Mesendoderm (in vitro differentiated cells): Measurements from ENCODE around the gene TRAF3IP3.

Experiments used
- DNase-seq: peaks from one replicate; pipeline ENCODE4 v3.0.0; 2013
- H2AK5ac ChIP-seq: 2 replicates; pipeline ENCODE4 v1.6.1; 2013; ENCODE audit warnings: low read length, inconsistent platforms
- H2BK120ac ChIP-seq: 2 replicates; pipeline ENCODE4 v1.6.1; 2013; ENCODE audit warnings: low read depth, mild to moderate bottlenecking, low read length, moderate library complexity, mixed read lengths
- H2BK15ac ChIP-seq: replicated peaks from 2 replicates; pipeline ENCODE4 v1.6.1; 2013; ENCODE audit warnings: low read depth, mild to moderate bottlenecking, moderate library complexity
- H2BK5ac ChIP-seq: 2 replicates; pipeline ENCODE4 v1.6.1; 2013; ENCODE audit warnings: low read length, inconsistent platforms
- H3K18ac ChIP-seq: 2 replicates; pipeline ENCODE4 v1.6.1; 2013; ENCODE audit warnings: mild to moderate bottlenecking, low read length, mixed read lengths
- H3K23ac ChIP-seq: one replicate; pipeline ENCODE4 v1.6.1; 2013; ENCODE audit warnings: low read length
- H3K27ac ChIP-seq: 2 replicates; pipeline ENCODE4 v1.5.1; 2013; ENCODE audit warnings: low read depth, mild to moderate bottlenecking, inconsistent platforms, low read length, moderate library complexity
- H3K27me3 ChIP-seq: 2 replicates; pipeline ENCODE4 v1.6.1; 2013; ENCODE audit warnings: low read length, control low read depth, mild to moderate bottlenecking, inconsistent platforms; ENCODE audit not compliant: insufficient read depth, poor library complexity
- H3K36me3 ChIP-seq: 2 replicates; pipeline ENCODE4 v1.6.1; 2013; ENCODE audit warnings: low read length, inconsistent platforms; ENCODE audit not compliant: control insufficient read depth, insufficient read depth
- H3K4ac ChIP-seq: one replicate; pipeline ENCODE4 v1.6.1; 2013; ENCODE audit warnings: low read depth, mild to moderate bottlenecking, low read length, moderate library complexity
- H3K4me1 ChIP-seq: 2 replicates; pipeline ENCODE4 v1.6.1; 2013; ENCODE audit warnings: low read depth, low read length, inconsistent platforms; ENCODE audit not compliant: control insufficient read depth
- H3K4me2 ChIP-seq: 2 replicates; pipeline ENCODE4 v1.6.1; 2013; ENCODE audit warnings: low read length
- H3K4me3 ChIP-seq: 2 replicates; pipeline ENCODE4 v1.5.1; 2013; ENCODE audit warnings: mild to moderate bottlenecking, low read length
- H3K56ac ChIP-seq: one replicate; pipeline ENCODE4 v1.6.1; 2013; ENCODE audit warnings: low read length
- H3K79me1 ChIP-seq: 2 replicates; pipeline ENCODE4 v1.6.1; 2013; ENCODE audit warnings: low read length, inconsistent platforms
- H3K79me2 ChIP-seq: 2 replicates; pipeline ENCODE4 v1.6.1; 2013; ENCODE audit warnings: mild to moderate bottlenecking, low read length; ENCODE audit not compliant: control insufficient read depth, insufficient read depth
- H3K9ac ChIP-seq: 2 replicates; pipeline ENCODE4 v1.6.1; 2013; ENCODE audit warnings: low read length, inconsistent platforms
- H4K5ac ChIP-seq: one replicate; pipeline ENCODE4 v1.6.1; 2013; ENCODE audit warnings: low read length
- H4K8ac ChIP-seq: one replicate; pipeline ENCODE4 v1.6.1; 2013; ENCODE audit warnings: low read depth, mild to moderate bottlenecking, control low read depth, low read length, moderate library complexity
- WGBS: extraction: QIAGEN DNeasy Blood & Tissue Kit; methylation state at CpG from one replicate; pipeline ENCODE4 v1.1.7; 2013; ENCODE audit warnings: low lambda C conversion rate, missing lambda C conversion rate; ENCODE audit not compliant: insufficient coverage; ENCODE audit errors: extremely low coverage; 5-methylcytosine and 5-hydroxymethylcytosine counted together

TRAF3IP3 gene

GRCh38 chr1:209746451-209747165, 9.2 kb upstream of the TRAF3IP3 start:
- WGBS = no CpG with 5 or more reads among the region's 4 CpGs
- H3K4me3 ChIP-seq = no peak overlapping the region
- no peak overlapping the region for H2BK120ac ChIP-seq
- H3K79me2 ChIP-seq = no peaks in the 10 kb centered on the region
- no peaks in the 10 kb centered on the region for H3K79me1 ChIP-seq
- no peak overlapping the region for H2AK5ac ChIP-seq
- H3K4me1 ChIP-seq = no peaks in the 10 kb centered on the region
- H3K9ac ChIP-seq = no peak overlapping the region
- H3K27me3 ChIP-seq = no peaks in the 10 kb centered on the region
- H4K8ac ChIP-seq = no peak overlapping the region
- no peak overlapping the region for H2BK5ac ChIP-seq
- no peak overlapping the region for H3K4ac ChIP-seq
- no peak overlapping the region for H3K18ac ChIP-seq
- no peak overlapping the region for H4K5ac ChIP-seq
- H3K27ac ChIP-seq = no peak overlapping the region
- no peak overlapping the region for H3K56ac ChIP-seq
- no peak overlapping the region for H2BK15ac ChIP-seq
- H3K23ac ChIP-seq = no peak overlapping the region
- H3K36me3 ChIP-seq = no peaks in the 10 kb centered on the region
- no peak for DNase-seq
- no peak overlapping the region for H3K4me2 ChIP-seq

GRCh38 chr1:209747580-209748262, 8.1 kb upstream of the TRAF3IP3 start:
- no CpG with 5 or more reads among the region's 37 CpGs for WGBS
- no peak overlapping the region for H3K4me3 ChIP-seq

GRCh38 chr1:209748620-209749019, 7.2 kb upstream of the TRAF3IP3 start:
- Histone ChIP-seq H3K4me1 (no peaks in the 10 kb centered on the region), H2BK15ac (no peak overlapping the region), H3K56ac (no peak overlapping the region), H2AK5ac (no peak overlapping the region), H3K4me3 (no peak overlapping the region), H2BK5ac (no peak overlapping the region), H3K4ac (no peak overlapping the region), H3K23ac (no peak overlapping the region), H2BK120ac (no peak overlapping the region), H4K5ac (no peak overlapping the region), H3K79me1 (no peaks in the 10 kb centered on the region), H3K4me2 (no peak overlapping the region), H3K27me3 (no peaks in the 10 kb centered on the region), H3K36me3 (no peaks in the 10 kb centered on the region), H3K27ac (no peak overlapping the region), H3K9ac (no peak overlapping the region), H3K79me2 (no peaks in the 10 kb centered on the region), H4K8ac (no peak overlapping the region), H3K18ac (no peak overlapping the region)
- no CpG with 5 or more reads among the region's 4 CpGs for WGBS
- DNase-seq = peak; percentile 21

More at GRCh38 chr1:209747580-209748262, 8.1 kb upstream of the TRAF3IP3 start:
- H3K9ac ChIP-seq = peak overlapping the region; percentile 39
- no peak overlapping the region for H3K23ac ChIP-seq
- H2BK5ac ChIP-seq = no peak overlapping the region
- H2BK120ac ChIP-seq = no peak overlapping the region
- peak overlapping the region; percentile 31 for H3K4me2 ChIP-seq
- no peak overlapping the region for H2AK5ac ChIP-seq
- no peaks in the 10 kb centered on the region for H3K79me1 ChIP-seq
- H3K79me2 ChIP-seq = no peaks in the 10 kb centered on the region
- H3K36me3 ChIP-seq = no peaks in the 10 kb centered on the region
- H4K8ac ChIP-seq = no peak overlapping the region
- H3K18ac ChIP-seq = no peak overlapping the region
- no peak overlapping the region for H4K5ac ChIP-seq
- no peak overlapping the region for H3K27ac ChIP-seq
- H3K4me1 ChIP-seq = no peaks in the 10 kb centered on the region
- H3K4ac ChIP-seq = no peak overlapping the region
- no peak overlapping the region for H2BK15ac ChIP-seq
- DNase-seq = peak; percentile 98
- H3K27me3 ChIP-seq = no peaks in the 10 kb centered on the region
- H3K56ac ChIP-seq = peak overlapping the region; percentile 78

- Histone ChIP-seq H3K79me2 (no peaks in the 10 kb centered on the region), H3K27ac (no peak overlapping the region), H2BK5ac (no peak overlapping the region), H3K79me1 (no peaks in the 10 kb centered on the region), H2AK5ac (no peak overlapping the region), H3K9ac (no peak overlapping the region), H3K23ac (no peak overlapping the region), H3K36me3 (no peaks in the 10 kb centered on the region), H2BK15ac (no peak overlapping the region), H3K4me1 (no peaks in the 10 kb centered on the region), H3K4me2 (no peak overlapping the region), H3K18ac (no peak overlapping the region), H4K8ac (no peak overlapping the region), H3K27me3 (no peaks in the 10 kb centered on the region), H3K56ac (no peak overlapping the region), H3K4ac (no peak overlapping the region), H4K5ac (no peak overlapping the region), H2BK120ac (no peak overlapping the region), H3K4me3 (no peak overlapping the region)
- WGBS = 92% methylated on average over 1 of the region's 2 CpGs
- DNase-seq = no peak
These were observed 6.6 kb upstream of the TRAF3IP3 start for GRCh38 chr1:209749205-209749604.

DNA sequence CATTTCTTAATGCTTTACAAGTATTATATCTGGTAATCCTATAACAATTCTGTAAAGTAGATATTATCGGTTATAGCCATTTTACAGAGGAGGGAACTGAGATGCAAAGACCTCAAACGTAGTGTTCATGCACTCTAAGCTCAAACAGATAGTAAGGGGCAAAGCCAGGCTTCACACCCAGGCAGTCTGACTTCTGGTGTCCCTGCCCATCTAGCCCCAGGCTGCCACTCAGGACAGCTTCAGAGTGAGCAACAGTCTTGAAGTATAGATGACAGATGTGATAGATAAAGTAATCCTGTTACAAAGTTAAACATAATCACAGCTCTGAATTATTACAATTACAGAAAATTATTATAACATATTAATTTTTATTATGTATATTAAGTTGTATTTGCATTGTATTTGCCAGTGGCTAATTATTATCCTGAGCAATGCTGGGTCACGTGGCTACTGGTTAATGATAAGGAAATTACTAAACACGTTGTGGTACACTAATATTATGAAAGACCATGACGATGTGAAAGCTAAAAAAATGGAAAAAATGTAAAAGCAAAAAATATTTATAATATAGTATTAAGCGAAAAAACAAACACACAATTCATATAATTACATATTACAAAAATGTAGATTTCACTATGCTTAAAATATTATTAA, 6.1 kb upstream of the TRAF3IP3 start:
- no peak overlapping the region for H2BK5ac ChIP-seq
- H3K4me3 ChIP-seq = no peak overlapping the region
- no peak overlapping the region for H3K56ac ChIP-seq
- no peaks in the 10 kb centered on the region for H3K4me1 ChIP-seq
- H3K79me1 ChIP-seq = no peaks in the 10 kb centered on the region
- no peak overlapping the region for H3K27ac ChIP-seq
- H2BK15ac ChIP-seq = no peak overlapping the region
- no peak overlapping the region for H3K4ac ChIP-seq
- no peaks in the 10 kb centered on the region for H3K79me2 ChIP-seq
- H2AK5ac ChIP-seq = no peak overlapping the region
- no peak overlapping the region for H3K9ac ChIP-seq
- H3K18ac ChIP-seq = no peak overlapping the region
- 100% methylated on average over 1 of the region's 6 CpGs for WGBS
- H2BK120ac ChIP-seq = no peak overlapping the region
- DNase-seq = no peak
- H3K4me2 ChIP-seq = no peak overlapping the region
- H3K36me3 ChIP-seq = no peaks in the 10 kb centered on the region
- no peak overlapping the region for H4K8ac ChIP-seq
- H4K5ac ChIP-seq = no peak overlapping the region
- no peak overlapping the region for H3K23ac ChIP-seq
- H3K27me3 ChIP-seq = no peaks in the 10 kb centered on the region
